CD4-positive, alpha-beta T cell (primary cell): ENCODE measurements around the gene LZTS3. TPM values are rescaled to one million over a fixed set of nuclear protein-coding genes. Genes with fewer than 3 reads are reported as not detected.

Source experiments
- ATAC-seq: fragments of 200-7000 bp; cut with Tn5 transposase; one replicate; pipeline ENCODE4 v1.10.0; 2022; ENCODE audit warnings: mild to moderate bottlenecking; ENCODE audit not compliant: poor library complexity
- CTCF ChIA-PET: fragments of 350-600 bp; sonication (Branson Sonifier 250); formaldehyde crosslinking; loops from one replicate; lab custom pipeline; 2021; ENCODE audit warnings: antibody characterized with exemption, inconsistent platforms; lab: Charles Lee
- POLR2A ChIA-PET: fragments of 350-600 bp; sonication (Branson Sonifier 250); formaldehyde crosslinking; loops from one replicate; lab custom pipeline; 2021; ENCODE audit warnings: antibody characterized with exemption, inconsistent platforms; lab: Charles Lee
- DNase-seq, 14 experiments: peaks; one replicate each; pipeline ENCODE4 v3.0.0-alpha.2; 2013 to 2020; ENCODE audit warnings: mixed read lengths in 2 of 14
- H3K27ac ChIP-seq, 2 donors: one replicate each; pipeline versions ENCODE4 v1.5.1 to v1.7.0; 2013; ENCODE audit warnings: low read length in 2 of 2, low read depth in 1 of 2, mild to moderate bottlenecking in 1 of 2
- H3K27me3 ChIP-seq, 2 experiments: 1 replicate in 1 of 2; 2 replicates in 1 of 2; pipeline versions ENCODE4 v1.6.1 to v1.7.0; 2013; ENCODE audit warnings: low read length in 2 of 2, control low read depth in 1 of 2, mild to moderate bottlenecking in 1 of 2, moderate library complexity in 1 of 2; ENCODE audit not compliant: insufficient read depth in 2 of 2, control insufficient read depth in 1 of 2
- H3K36me3 ChIP-seq: one replicate; pipeline ENCODE4 v1.6.1; 2013; ENCODE audit warnings: low read length, control low read depth; ENCODE audit not compliant: insufficient read depth
- H3K4me1 ChIP-seq: one replicate; pipeline ENCODE4 v1.6.1; 2013; ENCODE audit warnings: low read length, control low read depth; ENCODE audit not compliant: insufficient read depth
- H3K4me3 ChIP-seq: one replicate; pipeline ENCODE4 v1.5.1; 2013; ENCODE audit warnings: mild to moderate bottlenecking, low read length, moderate library complexity
- H3K9me3 ChIP-seq, 2 experiments: 1 replicate in 1 of 2; 2 replicates in 1 of 2; pipeline versions ENCODE4 v1.6.1 to v1.7.0; 2013; ENCODE audit warnings: low read length in 2 of 2, mild to moderate bottlenecking in 2 of 2, control low read depth in 1 of 2, moderate library complexity in 1 of 2; ENCODE audit not compliant: control insufficient read depth in 1 of 2, insufficient read depth in 1 of 2
- H3K27ac Mint-ChIP-seq: one replicate; pipeline ENCODE4 v1.8.0; 2020; ENCODE audit warnings: mixed read lengths
- H3K27me3 Mint-ChIP-seq: one replicate; pipeline ENCODE4 v1.8.0; 2021; ENCODE audit warnings: mixed read lengths
- H3K36me3 Mint-ChIP-seq: one replicate; pipeline ENCODE4 v1.8.0; 2021; ENCODE audit warnings: low read depth, mixed read lengths
- H3K4me1 Mint-ChIP-seq: one replicate; pipeline ENCODE4 v1.8.0; 2021; ENCODE audit warnings: low read depth, mixed read lengths
- H3K4me3 Mint-ChIP-seq: one replicate; pipeline ENCODE4 v1.8.0; 2020; ENCODE audit warnings: mild to moderate bottlenecking, mixed read lengths
- H3K9me3 Mint-ChIP-seq: one replicate; pipeline ENCODE4 v1.8.0; 2020; ENCODE audit warnings: mixed read lengths
- intact Hi-C, 2 experiments: fragments of 100-400 bp; cut with DNase I in 1 of 2; cut with micrococcal nuclease in 1 of 2; formaldehyde crosslinking; loops; one replicate each; pipeline versions ENCODE4 v1.15.1 to v1.9.0; 2023 to 2025; cut with DNase I, micrococcal nuclease
- total RNA-seq, 174 experiments: library from RNA in 2 of 174; stranded (reverse) in 2 of 174; gene quantifications; one replicate each; pipeline ENCODE4 v1.2.3 and lab custom pipeline; 2021 to 2026
- TF ChIP-seq, protein P1 (sequence below): fragments of 200-600 bp; IDR thresholded peaks from one replicate; pipeline ENCODE4 v1.8.0; 2022; ENCODE audit warnings: antibody characterized with exemption, mild to moderate bottlenecking

LZTS3 gene
- total RNA-seq, 2 experiments from 2014 or later = 22.2 to 22.4 TPM

GRCh38 chr20:3133155-3133554 lies 40.2 kb downstream of the LZTS3 start:
- H3K4me3 Mint-ChIP-seq = no peak overlapping the region
- Histone ChIP-seq H3K27me3 (no peaks in the 10 kb centered on the region), H3K36me3 (peaks cover 3% of the 10 kb centered on the region), H3K4me1 (no peaks in the 10 kb centered on the region), H3K9me3 (no peaks in the 10 kb centered on the region), H3K4me3 (no peak overlapping the region), H3K27ac (no peak overlapping the region)
- H3K27me3 Mint-ChIP-seq = no peaks in the 10 kb centered on the region
- no peak overlapping the region for H3K27ac Mint-ChIP-seq
- peaks cover 10% of the 10 kb centered on the region for H3K36me3 Mint-ChIP-seq
- peaks cover 18% of the 10 kb centered on the region for H3K4me1 Mint-ChIP-seq
- DNase-seq (no peak), ATAC-seq (no peak)
- intact Hi-C loops = no loop called here
- H3K9me3 Mint-ChIP-seq = no peaks in the 10 kb centered on the region
- TF ChIP-seq, protein P1, sequence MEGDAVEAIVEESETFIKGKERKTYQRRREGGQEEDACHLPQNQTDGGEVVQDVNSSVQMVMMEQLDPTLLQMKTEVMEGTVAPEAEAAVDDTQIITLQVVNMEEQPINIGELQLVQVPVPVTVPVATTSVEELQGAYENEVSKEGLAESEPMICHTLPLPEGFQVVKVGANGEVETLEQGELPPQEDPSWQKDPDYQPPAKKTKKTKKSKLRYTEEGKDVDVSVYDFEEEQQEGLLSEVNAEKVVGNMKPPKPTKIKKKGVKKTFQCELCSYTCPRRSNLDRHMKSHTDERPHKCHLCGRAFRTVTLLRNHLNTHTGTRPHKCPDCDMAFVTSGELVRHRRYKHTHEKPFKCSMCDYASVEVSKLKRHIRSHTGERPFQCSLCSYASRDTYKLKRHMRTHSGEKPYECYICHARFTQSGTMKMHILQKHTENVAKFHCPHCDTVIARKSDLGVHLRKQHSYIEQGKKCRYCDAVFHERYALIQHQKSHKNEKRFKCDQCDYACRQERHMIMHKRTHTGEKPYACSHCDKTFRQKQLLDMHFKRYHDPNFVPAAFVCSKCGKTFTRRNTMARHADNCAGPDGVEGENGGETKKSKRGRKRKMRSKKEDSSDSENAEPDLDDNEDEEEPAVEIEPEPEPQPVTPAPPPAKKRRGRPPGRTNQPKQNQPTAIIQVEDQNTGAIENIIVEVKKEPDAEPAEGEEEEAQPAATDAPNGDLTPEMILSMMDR = no peak
- CTCF ChIA-PET = no interaction called here
- POLR2A ChIA-PET = no interaction called here

DNA sequence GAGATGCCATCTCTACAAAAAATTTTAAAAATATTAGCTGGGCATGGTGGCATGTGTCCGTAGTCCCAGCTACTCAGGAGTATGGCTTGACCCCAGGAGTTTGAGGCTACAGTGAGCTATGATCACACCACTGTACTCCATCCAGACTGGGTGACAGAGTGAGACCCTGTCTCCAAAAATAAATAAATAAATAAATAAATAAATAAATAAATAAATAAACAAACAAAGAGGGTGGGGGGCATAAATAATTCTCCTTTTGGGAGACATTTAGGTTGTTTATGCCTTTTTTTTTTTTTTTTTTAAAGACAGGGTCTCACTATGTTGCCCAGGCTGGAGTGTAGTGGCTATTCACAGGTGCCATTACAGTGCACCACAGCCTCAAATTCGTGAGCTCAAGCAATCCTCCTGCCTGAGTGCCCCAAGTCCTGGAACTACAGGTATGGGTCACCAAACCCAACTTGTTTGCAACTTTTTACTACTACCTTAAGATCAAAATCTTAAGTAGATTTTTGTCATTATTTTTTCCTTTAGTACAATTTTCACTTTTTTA lies 43.2 kb downstream of the LZTS3 start:
- TF ChIP-seq, protein P1 = no peak
- ATAC-seq (no peak), DNase-seq (no peak)
- no peaks in the 10 kb centered on the region for H3K4me1 ChIP-seq
- H3K36me3 ChIP-seq = no peaks in the 10 kb centered on the region
- no peaks in the 10 kb centered on the region for H3K27me3 ChIP-seq
- POLR2A ChIA-PET = interaction anchor here (1.1 kb wide), 1 partner anchor 18 kb away, joined by 3 read pairs; no protein-coding TSS in a partner anchor
- H3K9me3 ChIP-seq = peaks cover 0 to 7% of the 10 kb centered on the region in 2 experiments
- H3K9me3 Mint-ChIP-seq = no peaks in the 10 kb centered on the region
- peaks cover 5% of the 10 kb centered on the region for H3K4me1 Mint-ChIP-seq
- CTCF ChIA-PET = interaction anchor here (1.5 to 1.8 kb wide), 2 partner anchors 26 to 77 kb away, joined by 3 to 4 read pairs; no protein-coding TSS in a partner anchor
- H3K27ac Mint-ChIP-seq = no peak overlapping the region
- no peak overlapping the region for H3K4me3 ChIP-seq
- H3K27ac ChIP-seq = no peak overlapping the region
- peaks cover 8% of the 10 kb centered on the region for H3K36me3 Mint-ChIP-seq
- H3K27me3 Mint-ChIP-seq = no peaks in the 10 kb centered on the region
- intact Hi-C loops = no loop called here
- no peak overlapping the region for H3K4me3 Mint-ChIP-seq

DNA sequence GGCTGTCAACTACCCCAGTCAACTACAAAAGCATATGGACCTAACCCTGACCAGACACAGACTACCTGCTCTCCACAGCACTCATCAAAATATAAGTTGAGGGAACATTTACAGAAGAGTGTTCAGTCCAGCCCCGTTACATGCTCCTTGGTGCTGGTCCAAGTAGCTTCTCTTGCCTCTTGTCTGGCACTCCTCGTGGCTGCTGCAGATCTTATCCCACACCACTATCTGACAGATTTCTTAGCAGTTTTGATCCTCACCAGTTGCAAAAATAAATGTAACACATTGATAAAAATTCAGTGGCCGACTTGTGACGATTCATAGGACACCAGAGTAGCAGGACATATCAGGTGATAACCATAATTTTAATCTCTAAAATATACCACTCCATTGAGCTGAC lies 44.3 kb downstream of the LZTS3 start:
- Histone ChIP-seq H3K36me3 (no peaks in the 10 kb centered on the region), H3K27me3 (no peaks in the 10 kb centered on the region), H3K27ac (no peak overlapping the region), H3K9me3 (peaks cover 0 to 18% of the 10 kb centered on the region in 2 experiments), H3K4me1 (no peaks in the 10 kb centered on the region), H3K4me3 (no peak overlapping the region)
- POLR2A ChIA-PET = interaction anchor here (0.9 to 1.1 kb wide), 2 partner anchors 18 to 19 kb away, joined by 3 read pairs; no protein-coding TSS in a partner anchor
- H3K9me3 Mint-ChIP-seq = no peaks in the 10 kb centered on the region
- H3K27me3 Mint-ChIP-seq = no peaks in the 10 kb centered on the region
- H3K36me3 Mint-ChIP-seq = peaks cover 7% of the 10 kb centered on the region
- intact Hi-C loops = no loop called here
- H3K4me3 Mint-ChIP-seq = no peak overlapping the region
- TF ChIP-seq, protein P1 = no peak
- CTCF ChIA-PET = interaction anchor here (0.8 to 1.8 kb wide), 4 partner anchors 11 to 76 kb away, joined by 3 to 4 read pairs (median 3); no protein-coding TSS in a partner anchor
- H3K27ac Mint-ChIP-seq = no peak overlapping the region
- ATAC-seq (no peak), DNase-seq (no peak)
- peaks cover 5% of the 10 kb centered on the region for H3K4me1 Mint-ChIP-seq
